Colon (tissue), 2 donors: ENCODE data around the gene TMEM145.

ENCODE experiments used
- FAIRE-seq: peaks from 2 replicates; lab custom pipeline; 2012; peaks lifted over from hg19 to GRCh38; lab: Jason Lieb, UNC
- donor health status: control.
- donor health status: control.

Gene TMEM145

DNA sequence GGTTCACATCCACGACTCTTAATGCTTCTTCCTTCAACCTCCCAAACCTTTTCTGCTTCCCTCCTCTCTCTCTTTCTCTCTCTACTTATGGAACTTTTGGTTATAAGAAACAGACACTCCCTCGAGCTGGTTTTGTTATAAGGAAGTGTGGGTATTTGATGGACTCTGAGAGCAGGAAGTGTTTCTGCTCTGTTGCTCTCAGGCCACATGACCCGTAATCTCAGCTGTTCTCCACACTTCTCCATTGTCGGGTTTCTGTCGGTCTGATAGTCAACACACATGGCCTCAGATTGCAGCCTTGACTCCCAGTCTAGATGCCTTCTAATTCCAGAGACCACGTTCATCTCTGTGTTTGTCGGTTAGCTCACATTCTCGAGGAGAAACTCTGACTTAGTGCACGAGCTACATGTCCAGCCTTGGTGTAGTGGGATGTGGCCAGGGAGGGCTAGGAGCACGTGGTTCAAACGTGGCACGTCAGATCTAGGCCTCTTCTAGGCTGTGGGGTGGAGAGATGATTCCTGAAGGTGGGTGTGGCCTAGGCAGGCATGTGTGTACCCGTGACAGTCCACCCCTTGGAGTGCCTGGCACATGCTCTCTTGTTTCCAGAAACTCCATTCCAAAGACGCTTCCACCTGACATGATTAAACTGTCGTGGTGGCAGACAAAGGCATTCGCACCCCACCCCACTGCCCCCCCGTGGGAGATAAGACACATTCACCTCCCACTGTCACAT lies 50.7 kb downstream of the TMEM145 start:
- no peak for FAIRE-seq

DNA sequence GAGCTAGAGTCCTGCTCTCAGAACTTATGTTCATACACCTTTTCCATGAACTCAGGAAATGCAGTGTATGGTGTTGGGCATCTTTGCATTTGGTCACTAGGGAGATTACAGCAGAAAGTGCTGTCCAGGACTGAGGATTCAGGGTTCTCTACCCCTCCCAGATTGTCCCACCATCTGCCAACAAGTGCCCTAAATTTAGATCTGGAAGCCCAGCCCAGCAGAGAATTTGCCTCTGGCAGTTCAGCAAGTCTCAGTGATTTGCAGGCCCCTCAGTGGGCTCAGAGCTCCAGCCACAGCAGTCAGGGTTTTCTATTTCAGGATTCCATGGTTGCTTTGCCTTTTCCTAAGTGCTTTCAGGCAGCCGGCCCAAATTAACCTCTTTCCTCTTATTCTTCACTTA lies 53.6 kb downstream of the TMEM145 start:
- no peak for FAIRE-seq

DNA sequence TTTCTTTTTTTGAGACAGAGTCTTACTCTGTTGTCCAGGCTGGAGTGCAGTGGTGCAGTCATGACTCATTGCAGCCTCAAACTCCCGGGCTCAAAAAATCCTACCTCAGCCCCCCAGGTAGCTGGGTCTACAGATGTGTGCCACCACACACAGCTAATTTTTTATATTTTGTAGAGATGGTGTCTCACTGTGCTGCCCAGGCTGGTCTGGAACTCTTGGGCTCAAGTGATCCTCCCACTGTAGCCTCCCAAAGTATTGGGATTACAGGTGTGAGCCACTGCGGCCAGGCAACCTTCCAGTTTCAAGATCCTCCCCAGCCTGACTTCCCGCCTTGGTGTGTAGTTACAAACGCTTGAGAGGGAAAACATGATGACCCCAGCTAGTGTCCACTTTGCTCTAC lies 54.8 kb downstream of the TMEM145 start:
- no peak for FAIRE-seq

DNA sequence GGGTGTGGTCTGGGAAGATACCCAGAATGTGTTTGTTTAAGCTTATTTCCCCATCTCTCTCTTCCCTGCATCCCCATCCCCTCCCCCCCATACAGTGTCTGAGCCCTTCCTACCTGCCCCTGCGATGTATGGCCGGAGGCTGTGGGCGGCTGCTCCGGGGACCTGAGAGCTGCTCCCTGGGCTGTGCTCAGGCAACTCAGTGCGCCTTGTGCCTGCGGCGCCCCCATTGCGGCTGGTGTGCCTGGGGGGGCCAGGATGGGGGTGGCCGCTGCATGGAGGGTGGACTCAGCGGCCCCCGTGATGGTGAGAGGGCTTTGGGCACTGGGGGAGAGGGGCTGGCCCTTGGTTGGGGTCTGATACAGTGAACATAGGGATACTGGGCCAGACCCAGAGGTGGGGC lies 55.3 kb downstream of the TMEM145 start:
- no peak for FAIRE-seq

DNA sequence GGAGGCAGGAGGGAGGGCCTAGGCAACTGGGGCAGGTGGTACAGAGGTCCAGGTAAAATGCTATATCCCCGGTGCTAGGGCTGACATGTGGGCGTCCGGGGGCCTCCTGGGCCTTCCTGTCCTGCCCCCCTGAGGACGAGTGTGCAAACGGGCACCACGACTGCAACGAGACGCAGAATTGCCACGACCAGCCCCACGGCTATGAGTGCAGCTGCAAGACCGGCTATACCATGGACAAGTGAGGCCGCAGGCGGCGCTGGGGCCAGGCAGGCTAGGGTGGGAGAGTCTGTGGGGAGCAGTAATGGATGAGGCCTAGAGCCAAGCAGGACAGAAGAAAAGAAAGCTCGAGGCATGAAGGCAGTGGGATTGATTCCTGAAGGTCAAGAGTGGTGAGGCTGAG lies 55.7 kb downstream of the TMEM145 start:
- FAIRE-seq = no peak

DNA sequence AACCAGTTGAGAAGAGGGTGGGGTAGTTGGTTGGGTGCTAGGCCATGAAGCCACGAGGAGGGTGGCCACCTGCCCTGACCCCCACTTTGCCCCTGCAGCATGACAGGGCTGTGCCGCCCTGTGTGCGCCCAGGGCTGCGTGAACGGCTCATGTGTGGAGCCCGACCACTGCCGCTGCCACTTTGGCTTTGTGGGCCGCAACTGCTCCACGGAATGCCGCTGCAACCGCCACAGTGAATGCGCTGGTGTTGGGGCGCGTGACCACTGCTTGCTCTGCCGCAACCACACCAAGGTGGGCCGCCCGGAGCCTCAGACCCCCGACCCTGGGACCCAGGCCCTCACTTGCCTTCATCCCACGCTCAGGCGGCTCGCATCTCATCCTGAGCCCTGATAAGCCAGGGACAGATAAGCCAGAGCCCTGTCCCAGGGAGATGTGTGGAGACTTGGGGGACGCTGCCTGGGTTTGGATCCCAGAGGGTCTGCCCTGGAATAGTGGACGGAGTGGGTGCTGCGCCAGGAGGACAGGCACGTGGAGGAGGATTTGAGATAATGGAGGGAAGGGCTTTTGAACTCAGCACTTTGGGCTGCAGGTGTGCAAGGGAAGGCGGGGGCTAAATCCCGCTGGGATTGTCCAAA lies 56.4 kb downstream of the TMEM145 start:
- no peak for FAIRE-seq

DNA sequence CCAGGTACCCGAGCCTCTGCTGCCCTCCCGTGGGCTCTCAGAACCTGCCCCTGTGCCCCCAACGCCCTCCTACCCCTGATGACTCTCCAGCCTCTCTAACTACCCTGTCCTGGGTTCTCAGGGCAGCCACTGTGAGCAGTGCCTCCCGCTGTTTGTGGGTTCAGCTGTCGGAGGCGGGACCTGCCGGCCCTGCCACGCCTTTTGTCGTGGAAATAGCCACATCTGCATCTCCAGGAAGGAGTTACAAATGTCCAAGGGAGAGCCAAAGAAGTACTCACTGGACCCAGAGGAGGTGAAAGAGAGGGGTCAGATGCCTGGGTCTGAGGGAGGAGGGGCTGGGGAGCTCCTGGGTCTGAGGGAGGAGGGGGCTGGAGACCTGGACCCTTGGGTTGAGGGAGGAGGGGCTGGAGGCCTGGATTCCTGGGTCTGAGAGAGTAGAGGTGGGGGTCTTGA lies 57.0 kb downstream of the TMEM145 start:
- no peak for FAIRE-seq

DNA sequence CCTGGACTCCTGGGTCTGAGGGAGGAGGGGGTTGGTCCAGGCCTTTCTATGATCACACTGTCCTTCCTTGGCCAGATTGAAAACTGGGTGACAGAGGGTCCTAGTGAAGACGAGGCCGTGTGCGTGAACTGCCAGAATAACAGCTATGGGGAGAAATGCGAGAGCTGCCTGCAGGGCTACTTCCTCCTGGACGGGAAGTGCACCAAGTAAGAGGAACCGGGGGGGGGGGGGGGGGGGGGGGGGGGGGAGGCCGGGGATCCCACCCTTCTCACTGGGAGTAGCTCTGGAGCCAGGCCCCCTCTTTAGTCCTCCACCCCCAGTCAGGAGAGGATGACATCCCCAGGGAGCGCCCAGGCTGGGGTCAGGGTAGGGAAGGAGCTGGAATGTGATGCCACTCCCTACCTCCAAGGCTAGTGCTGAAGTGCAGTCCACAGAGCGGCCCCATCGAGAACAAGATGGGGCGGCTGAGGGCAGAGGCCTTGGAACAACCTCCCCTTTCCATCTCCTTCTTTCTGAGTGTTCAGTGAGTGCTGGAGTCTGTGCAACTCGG lies 57.6 kb downstream of the TMEM145 start:
- FAIRE-seq = no peak
